Parathyroid adenoma (tissue), 2 donors: ENCODE data around the gene ARAP1.

Source experiments
- H2AFZ ChIP-seq: fragments of 300-600 bp; sonication (generic); one replicate; pipeline ENCODE4 v1.7.0; 2017; ENCODE audit warnings: antibody characterized with exemption, mild to moderate bottlenecking
- H3K27ac ChIP-seq: fragments of 300-600 bp; sonication (generic); one replicate; pipeline ENCODE4 v1.7.0; 2017
- H3K27me3 ChIP-seq: fragments of 300-600 bp; sonication (generic); one replicate; pipeline ENCODE4 v1.7.0; 2017; ENCODE audit warnings: low read length; ENCODE audit not compliant: control insufficient read depth, insufficient read depth
- H3K36me3 ChIP-seq: fragments of 300-600 bp; sonication (generic); one replicate; pipeline ENCODE4 v1.7.0; 2017; ENCODE audit warnings: low read length; ENCODE audit not compliant: control insufficient read depth, insufficient read depth
- H3K4me1 ChIP-seq: fragments of 300-600 bp; sonication (generic); one replicate; pipeline ENCODE4 v1.7.0; 2017; ENCODE audit warnings: control low read depth
- H3K4me2 ChIP-seq: fragments of 300-600 bp; sonication (generic); one replicate; pipeline ENCODE4 v1.7.0; 2017; ENCODE audit warnings: low read length
- H3K4me3 ChIP-seq: fragments of 300-600 bp; sonication (generic); one replicate; pipeline ENCODE4 v1.7.0; 2017; ENCODE audit warnings: low read depth, low read length
- H3K79me2 ChIP-seq: fragments of 300-600 bp; sonication (generic); one replicate; pipeline ENCODE4 v1.7.0; 2017; ENCODE audit warnings: control low read depth
- H3K9ac ChIP-seq: fragments of 300-600 bp; sonication (generic); one replicate; pipeline ENCODE4 v1.7.0; 2017; ENCODE audit warnings: mild to moderate bottlenecking
- H3K9me3 ChIP-seq: fragments of 300-600 bp; sonication (generic); one replicate; pipeline ENCODE4 v1.7.0; 2017; ENCODE audit warnings: low read length; ENCODE audit not compliant: control insufficient read depth
- CTCF ChIP-seq: fragments of 300-600 bp; sonication (generic); IDR thresholded peaks from one replicate; pipeline ENCODE4 v1.7.0; 2017; ENCODE audit warnings: antibody characterized with exemption, mild to moderate bottlenecking
- donor health status: primary hyperparathyroidism.

Gene ARAP1

DNA sequence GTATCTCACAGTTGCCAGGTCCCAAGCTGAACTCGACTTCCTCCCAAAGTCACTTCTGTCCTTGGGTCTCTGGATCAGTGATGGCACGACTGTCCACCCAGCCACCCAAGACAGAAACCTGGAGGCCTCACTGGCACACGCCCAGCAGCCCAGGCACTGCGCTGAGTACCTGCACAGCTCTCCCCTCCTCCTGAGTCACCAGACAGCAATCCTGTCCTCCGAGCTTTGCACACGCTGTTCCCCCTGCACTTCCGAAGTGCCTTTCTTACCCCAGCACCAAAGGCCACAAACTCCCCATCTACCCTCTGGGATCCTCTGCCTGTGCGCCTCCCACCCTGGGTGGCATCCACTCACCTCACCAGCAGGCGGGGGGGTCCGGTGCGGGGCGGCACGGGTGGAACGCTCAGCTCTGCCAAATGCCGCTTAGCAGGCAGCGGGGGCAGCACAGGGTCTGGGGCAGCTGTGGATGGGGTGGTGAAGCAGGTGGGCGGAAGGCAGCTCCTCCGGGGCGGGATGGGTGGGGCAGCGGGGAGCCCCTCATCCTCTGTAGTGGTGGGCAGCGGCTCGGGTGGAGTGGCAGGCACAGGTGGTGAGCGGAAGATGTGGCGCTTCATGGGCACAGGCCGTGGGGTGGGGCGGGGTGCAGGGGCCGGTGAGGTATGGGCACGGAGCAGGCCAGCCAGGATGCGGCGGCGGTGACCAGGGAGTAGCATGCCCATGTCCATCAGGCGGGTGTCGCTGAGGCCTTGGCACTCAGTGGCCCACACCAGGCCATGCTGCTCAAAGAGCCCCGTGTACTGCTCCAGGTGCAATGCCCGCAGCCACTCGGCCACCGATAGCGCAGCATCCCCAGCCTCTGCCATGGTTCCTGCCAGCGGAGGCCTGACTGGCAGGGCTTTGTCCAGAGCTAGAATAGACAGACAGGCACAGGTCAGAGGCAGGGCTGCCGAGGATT is 25.7 kb downstream of the ARAP1 start:
- peaks cover 25% of the 10 kb centered on the region for H3K79me2 ChIP-seq
- no peaks in the 10 kb centered on the region for H3K27me3 ChIP-seq
- TF ChIP-seq CTCF, result no peak
- no peak overlapping the region for H3K9ac ChIP-seq
- H3K36me3 ChIP-seq, result no peaks in the 10 kb centered on the region
- no peak overlapping the region for H3K4me3 ChIP-seq
- peaks cover 4% of the 10 kb centered on the region for H3K4me1 ChIP-seq
- no peak overlapping the region for H3K4me2 ChIP-seq
- H2AFZ ChIP-seq, result no peak overlapping the region
- no peaks in the 10 kb centered on the region for H3K9me3 ChIP-seq
- H3K27ac ChIP-seq, result no peak overlapping the region

- Histone ChIP-seq H3K9ac (no peak overlapping the region), H3K27ac (no peak overlapping the region), H3K4me1 (peaks cover 4% of the 10 kb centered on the region), H2AFZ (no peak overlapping the region), H3K4me3 (no peak overlapping the region), H3K9me3 (no peaks in the 10 kb centered on the region), H3K79me2 (peaks cover 33% of the 10 kb centered on the region), H3K4me2 (no peak overlapping the region), H3K36me3 (no peaks in the 10 kb centered on the region), H3K27me3 (no peaks in the 10 kb centered on the region)
- TF ChIP-seq CTCF, result no peak
Measured at GRCh38 chr11:72725724-72726028, 26.5 kb downstream of the ARAP1 start.

GRCh38 chr11:72724851-72725723 is 27.1 kb downstream of the ARAP1 start:
- Histone ChIP-seq H3K27me3 (no peaks in the 10 kb centered on the region), H3K9me3 (no peaks in the 10 kb centered on the region)

DNA sequence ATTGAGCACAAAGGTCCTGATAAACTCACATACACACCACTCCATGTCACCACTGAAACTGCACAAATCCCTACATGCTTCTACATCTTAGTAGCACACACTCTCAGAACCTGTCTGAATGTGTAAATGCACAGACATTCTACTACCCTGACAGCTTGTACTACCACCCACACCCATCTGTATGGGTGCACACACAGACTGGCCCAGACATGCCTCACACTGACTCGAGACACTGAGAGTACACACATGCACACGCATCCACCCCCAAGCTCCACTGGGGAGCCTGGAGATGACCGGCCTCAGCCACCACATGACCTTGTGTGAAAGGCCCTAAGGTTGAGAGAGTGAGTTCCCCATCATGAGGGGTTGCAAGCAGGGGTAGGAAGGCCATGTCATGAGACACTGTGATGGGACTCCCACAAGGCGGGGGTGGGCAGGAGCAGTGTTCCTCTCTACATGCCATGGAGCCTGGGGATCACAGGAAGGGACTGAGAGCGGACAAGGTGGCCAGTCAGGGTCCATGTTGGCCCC is 28.1 kb downstream of the ARAP1 start:
- Histone ChIP-seq H3K4me2 (no peak overlapping the region), H3K4me1 (peaks cover 4% of the 10 kb centered on the region), H3K36me3 (no peaks in the 10 kb centered on the region), H2AFZ (no peak overlapping the region), H3K9me3 (no peaks in the 10 kb centered on the region), H3K79me2 (peaks cover 34% of the 10 kb centered on the region), H3K27ac (no peak overlapping the region), H3K9ac (no peak overlapping the region), H3K27me3 (no peaks in the 10 kb centered on the region), H3K4me3 (no peak overlapping the region)
- TF ChIP-seq CTCF, result no peak

More at GRCh38 chr11:72724851-72725723, 27.1 kb downstream of the ARAP1 start:
- Histone ChIP-seq H3K4me3 (no peak overlapping the region), H3K4me1 (peaks cover 4% of the 10 kb centered on the region), H3K4me2 (no peak overlapping the region), H2AFZ (no peak overlapping the region), H3K79me2 (peaks cover 34% of the 10 kb centered on the region), H3K9ac (no peak overlapping the region), H3K36me3 (no peaks in the 10 kb centered on the region), H3K27ac (no peak overlapping the region)
- peak; percentile 76 for TF ChIP-seq CTCF
